ENCODE measurements around the gene RFXAP.

RFXAP gene

DNA sequence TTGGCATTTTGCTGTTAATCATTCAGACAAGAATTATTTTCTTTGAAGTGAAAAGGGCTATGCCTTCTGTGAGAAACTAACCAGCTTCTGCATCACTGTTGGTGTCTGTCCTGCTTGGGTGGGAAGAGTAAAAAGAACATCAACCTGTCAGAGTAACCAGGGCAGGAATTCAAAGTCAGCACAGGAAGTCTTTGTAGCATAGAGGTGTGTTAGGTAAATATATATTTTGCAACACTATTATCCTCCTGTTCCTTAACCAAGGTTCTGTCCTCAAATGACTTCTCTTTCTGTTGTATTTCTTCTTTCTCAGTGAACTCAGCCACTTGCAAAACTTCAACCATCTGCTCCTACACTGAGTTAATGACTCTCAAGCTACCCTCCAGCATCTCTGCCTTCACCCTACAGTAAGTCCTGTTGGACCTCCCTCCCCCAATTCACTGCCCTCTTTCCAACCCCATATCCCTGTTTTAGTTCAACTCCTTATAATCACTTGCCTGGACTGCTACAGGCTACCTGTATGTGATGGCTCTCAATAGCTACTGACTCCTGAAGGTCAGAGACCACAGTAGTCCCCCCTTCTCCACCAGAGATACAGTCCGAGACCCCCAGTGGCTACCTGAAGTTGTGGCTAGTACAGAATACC lies 51.1 kb downstream of the RFXAP start:
- DNase-seq (ENCODE audit: low spot score) = no peak

DNA sequence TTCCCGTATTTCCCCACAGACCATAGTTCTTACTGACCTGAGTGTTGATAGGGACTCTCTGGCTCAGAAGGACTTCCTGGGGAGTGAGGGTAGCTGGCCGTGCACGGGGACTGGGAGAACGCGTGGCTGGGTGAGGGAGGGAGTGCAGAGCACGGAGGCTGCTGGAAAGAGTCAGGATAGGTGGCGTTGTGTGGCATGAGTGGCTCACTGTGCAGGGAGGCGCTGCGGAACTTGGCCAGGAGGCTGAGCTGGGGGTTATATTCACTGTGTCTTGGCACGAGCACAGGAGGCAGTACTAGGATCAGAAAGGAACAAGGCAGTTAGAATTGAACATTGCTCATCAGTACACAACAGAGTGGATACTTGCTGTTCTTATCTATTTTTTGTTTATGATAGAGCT lies 53.6 kb downstream of the RFXAP start:
- DNase-seq (ENCODE audit: low spot score) = peak; percentile 19

DNA sequence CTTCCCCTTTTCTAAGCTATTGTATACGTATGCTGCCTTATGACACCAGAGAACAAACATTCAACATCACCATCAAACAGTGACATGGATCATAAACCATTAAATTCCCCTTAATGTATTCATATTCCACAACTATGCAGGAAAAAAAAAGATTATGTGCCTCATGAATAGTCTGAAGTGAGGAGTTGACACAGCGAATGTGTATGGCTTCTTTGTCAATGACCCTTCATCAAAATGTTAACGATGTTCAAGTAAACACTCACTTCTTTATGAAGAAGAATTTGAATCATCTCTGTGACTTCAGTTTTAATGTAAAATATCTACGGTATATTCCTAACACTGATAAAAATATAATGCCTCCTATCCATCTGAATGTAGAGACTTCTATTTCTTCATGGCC lies 56.4 kb downstream of the RFXAP start:
- DNase-seq (ENCODE audit: low spot score) = no peak

DNA sequence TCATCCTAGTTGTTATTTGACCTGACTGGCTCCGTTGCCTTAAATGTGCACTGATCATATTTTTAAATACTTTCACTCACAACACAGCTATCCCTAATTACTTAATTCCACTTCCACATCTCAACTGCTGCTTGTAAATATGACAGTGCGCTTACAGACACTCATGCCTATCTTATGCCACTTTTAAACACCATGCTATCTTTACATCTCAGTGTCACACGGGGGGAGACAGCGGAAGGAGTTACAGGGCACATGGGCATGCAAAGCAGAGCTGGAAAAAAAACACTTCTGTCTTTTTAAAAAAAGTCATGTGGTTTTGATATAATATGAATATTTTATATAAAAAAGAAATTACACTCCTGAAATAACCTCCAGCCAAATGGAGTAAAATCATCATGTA lies 56.9 kb downstream of the RFXAP start:
- no peak for DNase-seq (ENCODE audit: low spot score)
